Fibroblast of skin of right biceps (primary cell): ENCODE measurements around the gene NOS1.
A peak's percentile ranks its signal among the peaks of the same experiment; 100 is the strongest.

Experiments
- DNase-seq: peaks from one replicate; pipeline ENCODE4 v3.0.0-alpha.2; 2013

Gene NOS1

GRCh38 chr12:117363056-117363662, 1.7 kb upstream of the NOS1 start:
- no peak for DNase-seq

GRCh38 chr12:117362391-117362790, 965 bp upstream of the NOS1 start:
- no peak for DNase-seq

- no peak for DNase-seq
Measured at GRCh38 chr12:117361905-117362304, 479 bp upstream of the NOS1 start.

GRCh38 chr12:117360551-117361346, 677 bp downstream of the NOS1 start:
- DNase-seq, result no peak

GRCh38 chr12:117360222-117360550, 1.2 kb downstream of the NOS1 start:
- no peak for DNase-seq

GRCh38 chr12:117359029-117359845, 2.2 kb downstream of the NOS1 start:
- DNase-seq, result no peak

GRCh38 chr12:117356048-117356447, 5.4 kb downstream of the NOS1 start:
- DNase-seq, result peak; percentile 25

- DNase-seq, result no peak
Measured at GRCh38 chr12:117352883-117353282, 8.5 kb downstream of the NOS1 start.

GRCh38 chr12:117352206-117352605, 9.2 kb downstream of the NOS1 start:
- no peak for DNase-seq

- no peak for DNase-seq
Measured at GRCh38 chr12:117350140-117350539, 11.3 kb downstream of the NOS1 start.

GRCh38 chr12:117347588-117347987, 13.8 kb downstream of the NOS1 start:
- DNase-seq, result no peak

- no peak for DNase-seq
Measured at GRCh38 chr12:117344716-117345115, 16.7 kb downstream of the NOS1 start.

GRCh38 chr12:117343849-117344248, 17.6 kb downstream of the NOS1 start:
- DNase-seq, result no peak

- DNase-seq, result no peak
Measured at GRCh38 chr12:117343296-117343695, 18.1 kb downstream of the NOS1 start.

GRCh38 chr12:117342682-117343081, 18.7 kb downstream of the NOS1 start:
- peak; percentile 5 for DNase-seq

GRCh38 chr12:117342247-117342646, 19.2 kb downstream of the NOS1 start:
- no peak for DNase-seq

- DNase-seq, result no peak
Measured at GRCh38 chr12:117339104-117339503, 22.3 kb downstream of the NOS1 start.

GRCh38 chr12:117334855-117335587, 26.4 kb downstream of the NOS1 start:
- no peak for DNase-seq

- DNase-seq, result no peak
Measured at GRCh38 chr12:117334051-117334450, 27.4 kb downstream of the NOS1 start.

GRCh38 chr12:117333331-117333881, 28.0 kb downstream of the NOS1 start:
- no peak for DNase-seq

- no peak for DNase-seq
Measured at GRCh38 chr12:117331691-117332090, 29.7 kb downstream of the NOS1 start.

- DNase-seq, result no peak
Measured at GRCh38 chr12:117330441-117331113, 30.8 kb downstream of the NOS1 start.
